Colonic mucosa (tissue), 4 donors: ENCODE results near the gene SLC25A5. TPM values are rescaled to one million over a fixed set of nuclear protein-coding genes. Genes with fewer than 3 reads are reported as not detected.
A peak's percentile ranks its signal among the peaks of the same experiment; 100 is the strongest.

Experiments
- DNase-seq: peaks from one replicate; pipeline ENCODE4 v3.0.0-alpha.2; 2020
- H3K27ac ChIP-seq: fragments of 200-600 bp; one replicate; pipeline ENCODE4 v1.8.0; 2021
- H3K27me3 ChIP-seq: fragments of 200-600 bp; one replicate; pipeline ENCODE4 v1.8.0; 2021
- H3K36me3 ChIP-seq: fragments of 200-600 bp; one replicate; pipeline ENCODE4 v1.8.0; 2021
- H3K4me1 ChIP-seq: fragments of 200-600 bp; one replicate; pipeline ENCODE4 v1.8.0; 2021; ENCODE audit warnings: mild to moderate bottlenecking
- H3K4me3 ChIP-seq: fragments of 200-600 bp; one replicate; pipeline ENCODE4 v1.8.0; 2021
- H3K9ac ChIP-seq, 2 donors: one replicate each; pipeline ENCODE4 v1.7.0; 2013; ENCODE audit warnings: control low read depth in 2 of 2, low read depth in 2 of 2, low read length in 2 of 2
- H3K9me3 ChIP-seq: fragments of 200-600 bp; one replicate; pipeline ENCODE4 v1.8.0; 2021
- intact Hi-C: fragments of 100-400 bp; cut with DNase I; formaldehyde crosslinking; loops from one replicate; pipeline ENCODE4 v1.14.1; 2022
- total RNA-seq, 2 donors: library from RNA; stranded (reverse); fragmentation: NEBNext Ultra II Directional in 1 of 2; extraction: Animal tissue kit (Norgen Biotek cat#: 25700) in 1 of 2; gene quantifications; one replicate each; pipeline ENCODE4 v1.2.1, GENCODE V29; 2021
- TF ChIP-seq, protein P1 (sequence below): fragments of 200-600 bp; IDR thresholded peaks from one replicate; pipeline ENCODE4 v1.8.0; 2022; ENCODE audit warnings: antibody characterized with exemption, mild to moderate bottlenecking
- donor health status: healthy.
- donor health status: DM: no; HTN: no; CAD: no.
- donor health status: DM: no; HTN: no; CAD: no.

Gene SLC25A5
- total RNA-seq, 2 donors from 2014 or later, result 1,091 to 1,162 TPM

DNA sequence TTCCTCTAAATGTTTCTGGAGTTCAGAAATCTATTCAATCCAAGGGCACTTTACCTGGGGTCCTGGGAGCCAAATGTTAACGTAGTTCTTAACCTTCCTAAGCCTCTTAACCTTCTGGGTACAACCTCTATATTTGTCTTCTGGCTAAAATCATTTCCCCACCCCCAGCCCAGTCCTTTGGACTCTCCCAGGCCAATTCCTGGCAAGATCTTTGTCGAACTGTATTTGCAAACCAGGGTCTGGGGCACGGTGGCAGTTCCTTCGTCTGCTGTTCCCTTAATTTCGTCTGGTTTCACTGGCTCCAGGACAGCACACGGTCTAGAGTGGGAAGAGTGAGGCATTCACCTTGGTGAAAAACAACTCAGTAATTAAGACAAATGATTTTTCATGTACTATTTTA, 811 bp upstream of the SLC25A5 start:
- Histone ChIP-seq H3K9me3 (no peaks in the 10 kb centered on the region), H3K27me3 (no peaks in the 10 kb centered on the region), H3K4me3 (no peak overlapping the region), H3K4me1 (no peaks in the 10 kb centered on the region), H3K36me3 (no peaks in the 10 kb centered on the region), H3K27ac (no peak overlapping the region), H3K9ac (peak overlapping the region in 1 of 2 donors; percentile 62)
- DNase-seq, result no peak
- TF ChIP-seq, protein P1, sequence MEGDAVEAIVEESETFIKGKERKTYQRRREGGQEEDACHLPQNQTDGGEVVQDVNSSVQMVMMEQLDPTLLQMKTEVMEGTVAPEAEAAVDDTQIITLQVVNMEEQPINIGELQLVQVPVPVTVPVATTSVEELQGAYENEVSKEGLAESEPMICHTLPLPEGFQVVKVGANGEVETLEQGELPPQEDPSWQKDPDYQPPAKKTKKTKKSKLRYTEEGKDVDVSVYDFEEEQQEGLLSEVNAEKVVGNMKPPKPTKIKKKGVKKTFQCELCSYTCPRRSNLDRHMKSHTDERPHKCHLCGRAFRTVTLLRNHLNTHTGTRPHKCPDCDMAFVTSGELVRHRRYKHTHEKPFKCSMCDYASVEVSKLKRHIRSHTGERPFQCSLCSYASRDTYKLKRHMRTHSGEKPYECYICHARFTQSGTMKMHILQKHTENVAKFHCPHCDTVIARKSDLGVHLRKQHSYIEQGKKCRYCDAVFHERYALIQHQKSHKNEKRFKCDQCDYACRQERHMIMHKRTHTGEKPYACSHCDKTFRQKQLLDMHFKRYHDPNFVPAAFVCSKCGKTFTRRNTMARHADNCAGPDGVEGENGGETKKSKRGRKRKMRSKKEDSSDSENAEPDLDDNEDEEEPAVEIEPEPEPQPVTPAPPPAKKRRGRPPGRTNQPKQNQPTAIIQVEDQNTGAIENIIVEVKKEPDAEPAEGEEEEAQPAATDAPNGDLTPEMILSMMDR, result no peak
- intact Hi-C loops, result loop anchor here (5.0 kb wide), 1 partner anchor 70 kb away; the partner anchor contains the start of gene SLC25A43

DNA sequence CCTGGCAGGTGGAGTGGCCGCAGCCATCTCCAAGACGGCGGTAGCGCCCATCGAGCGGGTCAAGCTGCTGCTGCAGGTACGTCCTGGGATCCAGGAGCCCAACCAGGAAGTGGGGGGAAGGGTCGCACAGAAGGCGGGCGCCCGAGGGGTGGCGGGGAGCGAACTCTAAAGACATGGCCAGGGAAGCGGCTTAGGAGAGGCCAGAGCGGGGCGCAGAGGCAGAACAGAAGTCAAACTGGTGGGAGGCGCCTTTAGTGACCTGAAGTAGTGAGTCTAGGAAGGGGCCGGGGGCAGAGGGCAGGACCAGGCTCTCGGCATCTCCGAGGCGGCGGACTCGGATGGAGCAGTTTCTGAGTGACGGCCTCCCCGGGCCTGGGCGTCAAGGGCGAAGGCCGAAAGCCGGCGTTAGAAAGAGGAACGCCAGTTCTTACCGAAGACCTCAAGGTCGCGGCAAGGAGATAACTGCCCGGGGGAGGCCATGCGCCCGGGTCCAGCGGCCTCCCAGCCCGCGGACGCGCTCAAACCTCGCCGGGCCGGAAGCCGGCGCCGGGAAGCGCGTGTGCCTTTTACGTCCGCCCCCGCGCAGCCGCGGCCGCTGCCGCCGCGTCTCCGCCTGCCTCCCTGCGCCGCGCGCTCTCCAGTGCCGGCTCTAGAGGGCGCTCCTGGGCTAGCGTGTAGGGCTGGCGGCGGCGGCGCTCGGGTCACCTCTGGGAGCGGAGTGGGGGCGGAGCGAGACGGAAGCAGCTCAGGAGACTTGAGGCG, 488 bp downstream of the SLC25A5 start:
- TF ChIP-seq, protein P1, result peak; percentile 53
- intact Hi-C loops, result loop anchor here (5.0 kb wide), 1 partner anchor 71 kb away; the partner anchor contains the start of gene SLC25A43

DNA sequence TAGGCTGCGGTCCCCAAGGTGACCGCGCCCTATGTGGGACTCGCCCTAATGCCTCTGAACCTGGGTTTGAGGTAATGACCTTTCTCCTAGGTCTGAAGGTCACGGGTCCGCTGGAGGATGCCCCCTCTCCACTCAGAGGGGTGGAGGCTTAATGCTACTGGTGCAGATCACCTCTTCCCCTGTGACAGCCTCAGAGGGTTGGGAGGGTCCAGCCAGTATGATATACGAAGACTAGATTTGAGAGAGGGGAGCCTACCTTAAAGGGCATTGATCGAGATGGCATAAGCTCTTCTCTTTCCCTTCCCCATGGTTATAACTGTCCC, 1.0 kb downstream of the SLC25A5 start:
- Histone ChIP-seq H3K4me3 (peak overlapping the region; percentile 62), H3K36me3 (no peaks in the 10 kb centered on the region), H3K4me1 (no peaks in the 10 kb centered on the region), H3K9ac (peak overlapping the region; percentile 62 to 67), H3K27ac (peak overlapping the region; percentile 90), H3K9me3 (no peaks in the 10 kb centered on the region), H3K27me3 (no peaks in the 10 kb centered on the region)
- TF ChIP-seq, protein P1, result no peak
- DNase-seq, result no peak
- intact Hi-C loops, result loop anchor here (5.0 kb wide), 1 partner anchor 72 kb away; the partner anchor contains the start of gene SLC25A43

More for the DNA sequence above, 488 bp downstream of the SLC25A5 start:
- H3K4me3 ChIP-seq, result peak overlapping the region; percentile 62
- no peaks in the 10 kb centered on the region for H3K9me3 ChIP-seq
- H3K27ac ChIP-seq, result peak overlapping the region; percentile 90
- no peaks in the 10 kb centered on the region for H3K36me3 ChIP-seq
- H3K9ac ChIP-seq, result peak overlapping the region; percentile 63 to 67
- H3K4me1 ChIP-seq, result no peaks in the 10 kb centered on the region
- peak; percentile 90 for DNase-seq
- H3K27me3 ChIP-seq, result no peaks in the 10 kb centered on the region

DNA sequence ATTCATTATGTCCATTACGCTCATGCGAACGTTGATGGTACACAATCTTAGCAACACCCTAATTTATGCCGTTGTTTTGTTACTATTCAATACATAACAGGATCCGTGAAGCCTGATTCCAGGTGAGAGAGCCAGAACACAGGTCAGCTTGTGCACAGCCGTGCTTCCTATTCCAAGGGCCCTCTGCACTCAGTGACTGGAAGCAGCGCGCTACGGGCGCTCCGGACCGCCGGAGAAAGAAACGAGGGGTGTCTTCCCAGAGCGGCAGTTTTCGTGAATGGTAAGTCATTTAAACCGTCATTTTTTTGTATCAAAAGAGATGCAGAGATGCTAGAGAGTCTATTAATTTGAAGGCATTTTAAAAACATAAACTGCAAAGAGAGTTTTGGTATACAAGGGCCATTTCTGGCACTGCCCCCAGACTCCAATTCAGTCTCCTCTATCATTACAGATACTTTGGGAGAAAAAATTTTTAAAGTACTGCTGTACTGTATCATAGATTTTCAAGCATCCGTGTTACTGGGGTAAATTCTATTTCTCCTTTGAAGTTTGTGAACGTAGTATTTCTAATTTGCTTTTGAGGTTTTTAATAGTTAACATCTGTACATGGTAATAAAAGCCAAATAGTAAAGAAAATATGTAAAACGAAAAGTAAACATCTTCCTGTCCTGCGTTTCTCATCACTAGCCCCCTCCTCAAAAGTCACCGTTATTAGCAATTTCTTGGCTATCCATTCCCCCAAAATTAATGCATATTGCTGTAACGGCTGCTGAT, 6.6 kb downstream of the SLC25A5 start:
- Histone ChIP-seq H3K36me3 (no peaks in the 10 kb centered on the region), H3K4me1 (no peaks in the 10 kb centered on the region), H3K9me3 (no peaks in the 10 kb centered on the region), H3K27ac (no peak overlapping the region), H3K4me3 (no peak overlapping the region), H3K9ac (no peak overlapping the region), H3K27me3 (no peaks in the 10 kb centered on the region)
- DNase-seq, result no peak
- TF ChIP-seq, protein P1, result no peak
- intact Hi-C loops, result no loop called here

DNA sequence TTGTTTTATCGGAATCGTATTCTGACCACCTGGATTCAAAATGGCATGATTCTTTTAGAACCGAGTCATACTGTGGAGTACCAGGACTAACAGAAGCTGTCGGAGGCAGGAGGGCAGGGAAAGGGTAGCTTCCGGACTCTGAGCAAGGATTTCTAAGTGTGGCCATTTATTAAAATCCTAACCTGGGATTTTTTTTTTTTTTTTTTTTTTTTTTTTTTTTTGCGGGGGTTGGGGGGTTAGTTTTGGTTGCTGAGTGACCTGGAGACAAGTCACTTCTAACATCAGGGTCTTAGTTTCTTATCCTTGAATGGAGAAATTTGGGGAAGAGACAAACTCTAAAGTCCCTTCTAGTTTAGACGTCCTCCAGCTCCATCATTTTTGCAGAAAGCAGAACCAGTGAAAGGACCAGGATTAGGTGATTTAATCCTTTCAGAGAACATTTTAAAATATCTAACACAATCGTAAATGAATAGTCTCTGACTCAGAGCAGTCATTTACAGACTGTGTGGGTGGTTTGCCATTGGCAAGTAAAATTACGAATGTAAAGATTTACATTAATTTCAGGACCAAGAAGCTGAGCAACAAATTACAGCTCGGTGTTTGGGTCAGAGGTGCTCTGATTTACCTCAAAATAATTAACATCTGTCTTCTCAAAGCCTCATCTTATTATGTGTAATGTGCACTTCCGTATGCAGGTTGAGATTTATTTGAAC, 7.3 kb downstream of the SLC25A5 start:
- intact Hi-C loops, result no loop called here
- Histone ChIP-seq H3K27me3 (no peaks in the 10 kb centered on the region), H3K27ac (no peak overlapping the region), H3K9me3 (no peaks in the 10 kb centered on the region), H3K9ac (no peak overlapping the region), H3K4me3 (no peak overlapping the region), H3K4me1 (no peaks in the 10 kb centered on the region), H3K36me3 (no peaks in the 10 kb centered on the region)
- no peak for DNase-seq
- TF ChIP-seq, protein P1, result no peak
